ENCODE data around the gene ZNF438. TPM values are rescaled to one million over a fixed set of nuclear protein-coding genes. Genes with fewer than 3 reads are reported as not detected.

ZNF438 gene
- total and polyA plus RNA-seq, 10 of the 15 experiments (the other 5 are each of a cell fraction or from before 2014, with no cell fraction given) = 0.93 to 5.2 (median 1.9) TPM

GRCh38 chr10:30997536-30998235 is 34.0 kb downstream of the ZNF438 start:
- FAIRE-seq = no peak
- BruUV-seq (replicated peaks) = no TSS peak
- DNase-seq (ENCODE audit: low read depth, low spot score) = no peak
- ChIA-PET RAD21 (ENCODE audit: unreplicated experiment) (interaction anchor here (1.4 to 2.3 kb wide), 3 partner anchors 11 to 108 kb away, joined by 4 to 11 read pairs (median 5); partner anchors contain the start of gene ZNF438), CTCF (interaction anchor here (0.9 to 1.6 kb wide), 3 partner anchors 9 to 12 kb away, joined by 3 to 6 read pairs (median 3); no protein-coding TSS in a partner anchor), SMC1A (ENCODE audit: uncharacterized antibody, unreplicated experiment) (interaction anchor here (0.5 to 1.4 kb wide), 5 partner anchors 12 to 1307 kb away, joined by 3 to 4 read pairs (median 3); no protein-coding TSS in a partner anchor), POLR2A (interaction anchor here (0.5 to 2.2 kb wide), 4 partner anchors 9 to 1438 kb away, joined by 3 to 5 read pairs (median 4); no protein-coding TSS in a partner anchor)
- whole genome bisulfite sequencing (ENCODE audit: insufficient coverage, insufficient replicate concordance, low lambda C conversion rate, missing lambda C conversion rate) = 72% methylated on average over 3 of the region's 3 CpGs
- peaks cover 4% of the 10 kb centered on the region; the same call in 1 of the 2 replicates for H3K4me1 ChIP-seq (ENCODE audit: control insufficient read depth, insufficient read depth, low read length)
- H3K9ac ChIP-seq (ENCODE audit: control insufficient read depth, insufficient read depth, low read length) = no peak overlapping the region
- no peak overlapping the region for H2AFZ ChIP-seq (ENCODE audit: control insufficient read depth, low read depth, low read length)
- H3K4me2 ChIP-seq (ENCODE audit: control insufficient read depth, insufficient read depth) = no peak overlapping the region
- in situ Hi-C loops (cut with MboI) (no loop called here), intact Hi-C loops (cut with micrococcal nuclease; ENCODE audit: unreplicated experiment) (no loop called here)
- 0 out of 2 replicates have a peak, but pooled peaks have one; percentile 19 for TF ChIP-seq YY1 (IDR thresholded peaks at IDR 0.05; ENCODE audit: low read depth, low read length)
- TF ChIP-seq FOS (IDR thresholded peaks at IDR 0.05; ENCODE audit: borderline replicate concordance, extremely low read depth, insufficient read length) = no peak
- H4K20me1 ChIP-seq (ENCODE audit: control insufficient read depth, insufficient read depth) = no peaks in the 10 kb centered on the region
- peaks cover 5% of the 10 kb centered on the region for H3K9me3 ChIP-seq (replicated peaks; ENCODE audit: control insufficient read depth, insufficient read depth, low read length)
- peaks cover 0 to 4% of the 10 kb centered on the region in 2 experiments; a peak in 1 of 4 replicates for H3K36me3 ChIP-seq (ENCODE audit: control insufficient read depth in 2 of 2, insufficient read depth in 2 of 2, low read length in 1 of 2)
- no peak overlapping the region for H3K27ac ChIP-seq (ENCODE audit: control insufficient read depth, insufficient read depth)
- H3K79me2 ChIP-seq (ENCODE audit: control insufficient read depth, insufficient read depth, low read length) = no peaks in the 10 kb centered on the region
- ATAC-seq = peak; percentile 23
- no peak overlapping the region for H3K4me3 ChIP-seq
- no peaks in the 10 kb centered on the region for H3K27me3 ChIP-seq (replicated peaks in 1 of 2; ENCODE audit: control insufficient read depth in 2 of 2, insufficient read depth in 2 of 2, low read length in 1 of 2)

- H3K9ac ChIP-seq (ENCODE audit: control insufficient read depth, insufficient read depth, low read length) = no peak overlapping the region
- H3K27me3 ChIP-seq (replicated peaks in 1 of 2; ENCODE audit: control insufficient read depth in 2 of 2, insufficient read depth in 2 of 2, low read length in 1 of 2) = no peaks in the 10 kb centered on the region
- H3K9me3 ChIP-seq (replicated peaks; ENCODE audit: control insufficient read depth, insufficient read depth, low read length) = peaks cover 5% of the 10 kb centered on the region
- H3K4me3 ChIP-seq = no peak overlapping the region
- ChIA-PET CTCF (no interaction called here), SMC1A (ENCODE audit: uncharacterized antibody, unreplicated experiment) (interaction anchor here (0.9 to 1.0 kb wide), 3 partner anchors 8 to 36 kb away, joined by 3 to 5 read pairs (median 3); partner anchors contain the start of gene ZNF438), POLR2A (interaction anchor here (0.6 kb wide), 1 partner anchor 1148 kb away, joined by 4 read pairs; no protein-coding TSS in a partner anchor), RAD21 (ENCODE audit: unreplicated experiment) (interaction anchor here (1.4 kb wide), 1 partner anchor 109 kb away, joined by 4 read pairs; no protein-coding TSS in a partner anchor)
- no TSS peak for BruUV-seq (replicated peaks)
- H3K36me3 ChIP-seq (ENCODE audit: control insufficient read depth in 2 of 2, insufficient read depth in 2 of 2, low read length in 1 of 2) = peaks cover 0 to 4% of the 10 kb centered on the region in 2 experiments; a peak in 1 of 4 replicates
- no peak for ATAC-seq
- in situ Hi-C loops (cut with MboI) (no loop called here), intact Hi-C loops (cut with micrococcal nuclease; ENCODE audit: unreplicated experiment) (no loop called here)
- no peak overlapping the region for H3K27ac ChIP-seq (ENCODE audit: control insufficient read depth, insufficient read depth)
- no peak for DNase-seq (ENCODE audit: low read depth, low spot score)
- no peak for FAIRE-seq
- H2AFZ ChIP-seq (ENCODE audit: control insufficient read depth, low read depth, low read length) = no peak overlapping the region
- H3K79me2 ChIP-seq (ENCODE audit: control insufficient read depth, insufficient read depth, low read length) = no peaks in the 10 kb centered on the region
- peaks cover 4% of the 10 kb centered on the region; the same call in 1 of the 2 replicates for H3K4me1 ChIP-seq (ENCODE audit: control insufficient read depth, insufficient read depth, low read length)
- no peaks in the 10 kb centered on the region for H4K20me1 ChIP-seq (ENCODE audit: control insufficient read depth, insufficient read depth)
- no peak overlapping the region for H3K4me2 ChIP-seq (ENCODE audit: control insufficient read depth, insufficient read depth)
- no peak for TF ChIP-seq ZNF207 (IDR thresholded peaks at IDR 0.05; ENCODE audit: borderline replicate concordance)
- no peak for TF ChIP-seq HDAC6 (IDR thresholded peaks at IDR 0.05; ENCODE audit: unreplicated experiment)
- TF ChIP-seq ASH2L (IDR thresholded peaks at IDR 0.05; ENCODE audit: borderline replicate concordance, low read depth) = no peak
- TF ChIP-seq IRF3 (IDR thresholded peaks at IDR 0.05) = no peak
- no peak for TF ChIP-seq PBX3 (IDR thresholded peaks at IDR 0.05; ENCODE audit: insufficient replicate concordance, low read depth, low read length)
- TF ChIP-seq MXI1 (IDR thresholded peaks at IDR 0.05; ENCODE audit: low read depth, low read length) = no peak
- TF ChIP-seq FOXK2 (IDR thresholded peaks at IDR 0.05) = no peak
- TF ChIP-seq RUNX3 (IDR thresholded peaks at IDR 0.05; ENCODE audit: low read length) = no peak
- no peak for TF ChIP-seq ZNF622 (IDR thresholded peaks at IDR 0.05)
- TF ChIP-seq NFYB (IDR thresholded peaks at IDR 0.05; ENCODE audit: insufficient read depth, low read depth, low read length) = no peak
Observed at GRCh38 chr10:30996481-30997005, 35.1 kb downstream of the ZNF438 start.
